ENCODE data around the gene ZNF366. TPM values are rescaled to one million over a fixed set of nuclear protein-coding genes. Genes with fewer than 3 reads are reported as not detected.

Gene ZNF366
- total RNA-seq, 1 donor from 2014 or later: not detected

- Mint-ChIP-seq H3K27me3 (ENCODE audit: low read depth) (no peaks in the 10 kb centered on the region), H3K27ac (ENCODE audit: unreplicated experiment) (no peak overlapping the region), H3K4me3 (ENCODE audit: unreplicated experiment) (no peak overlapping the region), H3K4me1 (ENCODE audit: low read depth) (peaks cover 22% of the 10 kb centered on the region), H3K9me3 (ENCODE audit: low read depth) (no peaks in the 10 kb centered on the region), H3K36me3 (ENCODE audit: low read depth) (no peaks in the 10 kb centered on the region)
- DNase-seq (ENCODE audit: low spot score): no peak
- TF ChIP-seq CTCF (IDR thresholded peaks at IDR 0.05): no peak
Observed at GRCh38 chr5:72426019-72426418, 81.2 kb downstream of the ZNF366 start.

- TF ChIP-seq CTCF (IDR thresholded peaks at IDR 0.05): no peak
- H3K27ac Mint-ChIP-seq (ENCODE audit: unreplicated experiment): no peak overlapping the region
- no peak overlapping the region for H3K4me3 Mint-ChIP-seq (ENCODE audit: unreplicated experiment)
- H3K27me3 Mint-ChIP-seq (ENCODE audit: low read depth): no peaks in the 10 kb centered on the region
- no peak for DNase-seq (ENCODE audit: low spot score)
- H3K4me1 Mint-ChIP-seq (ENCODE audit: low read depth): peaks cover 4% of the 10 kb centered on the region
- H3K36me3 Mint-ChIP-seq (ENCODE audit: low read depth): no peaks in the 10 kb centered on the region
- no peaks in the 10 kb centered on the region for H3K9me3 Mint-ChIP-seq (ENCODE audit: low read depth)
Observed at GRCh38 chr5:72418271-72418670, 88.9 kb downstream of the ZNF366 start.

- H3K36me3 Mint-ChIP-seq (ENCODE audit: low read depth): no peaks in the 10 kb centered on the region
- no peaks in the 10 kb centered on the region for H3K27me3 Mint-ChIP-seq (ENCODE audit: low read depth)
- H3K9me3 Mint-ChIP-seq (ENCODE audit: low read depth): no peaks in the 10 kb centered on the region
- DNase-seq (ENCODE audit: low spot score): no peak
- no peak overlapping the region for H3K4me3 Mint-ChIP-seq (ENCODE audit: unreplicated experiment)
- no peak for TF ChIP-seq CTCF (IDR thresholded peaks at IDR 0.05)
- H3K27ac Mint-ChIP-seq (ENCODE audit: unreplicated experiment): no peak overlapping the region
- peaks cover 4% of the 10 kb centered on the region for H3K4me1 Mint-ChIP-seq (ENCODE audit: low read depth)
Observed at GRCh38 chr5:72417333-72418062, 89.7 kb downstream of the ZNF366 start.

- no peak for DNase-seq (ENCODE audit: low spot score)
- Mint-ChIP-seq H3K36me3 (ENCODE audit: low read depth) (no peaks in the 10 kb centered on the region), H3K4me3 (ENCODE audit: unreplicated experiment) (no peak overlapping the region), H3K4me1 (ENCODE audit: low read depth) (peaks cover 4% of the 10 kb centered on the region), H3K27ac (ENCODE audit: unreplicated experiment) (peak overlapping the region; percentile 9), H3K27me3 (ENCODE audit: low read depth) (no peaks in the 10 kb centered on the region), H3K9me3 (ENCODE audit: low read depth) (no peaks in the 10 kb centered on the region)
- no peak for TF ChIP-seq CTCF (IDR thresholded peaks at IDR 0.05)
Observed at GRCh38 chr5:72415616-72416325, 91.4 kb downstream of the ZNF366 start.

GRCh38 chr5:72412283-72413055, 94.7 kb downstream of the ZNF366 start:
- no peak overlapping the region for H3K4me3 Mint-ChIP-seq (ENCODE audit: unreplicated experiment)
- peak; percentile 74 for TF ChIP-seq CTCF (IDR thresholded peaks at IDR 0.05)
- no peaks in the 10 kb centered on the region for H3K27me3 Mint-ChIP-seq (ENCODE audit: low read depth)
- H3K9me3 Mint-ChIP-seq (ENCODE audit: low read depth): no peaks in the 10 kb centered on the region
- no peaks in the 10 kb centered on the region for H3K36me3 Mint-ChIP-seq (ENCODE audit: low read depth)
- no peak for DNase-seq (ENCODE audit: low spot score)
- H3K27ac Mint-ChIP-seq (ENCODE audit: unreplicated experiment): no peak overlapping the region
- H3K4me1 Mint-ChIP-seq (ENCODE audit: low read depth): peaks cover 4% of the 10 kb centered on the region
